MM.1S (cell line): Measurements from ENCODE around the gene TRAPPC6A.

Experiments
- DNase-seq: peaks from one replicate; pipeline ENCODE4 v3.0.0-alpha.2; 2015
- H2AFZ ChIP-seq: fragments of 300-600 bp; sonication (generic); 2 replicates; pipeline ENCODE4 v1.6.0; 2016; ENCODE audit warnings: antibody characterized with exemption, low read length
- H3F3A ChIP-seq: fragments of 300-600 bp; sonication (generic); 2 replicates; pipeline ENCODE4 v1.6.1; 2016; ENCODE audit warnings: mild to moderate bottlenecking, antibody characterized with exemption, low read length, moderate library complexity, mixed read lengths; ENCODE audit not compliant: insufficient read depth
- H3K27ac ChIP-seq: fragments of 300-600 bp; sonication (generic); 2 replicates; pipeline ENCODE4 v1.5.1; 2016; ENCODE audit warnings: mild to moderate bottlenecking, low read length
- H3K27me3 ChIP-seq: fragments of 300-600 bp; sonication (generic); replicated peaks from 2 replicates; pipeline ENCODE4 v1.6.0; 2016; ENCODE audit warnings: low read length; ENCODE audit not compliant: insufficient read depth
- H3K36me3 ChIP-seq: fragments of 300-600 bp; sonication (generic); replicated peaks from 2 replicates; pipeline ENCODE4 v1.6.1; 2016; ENCODE audit warnings: mild to moderate bottlenecking, low read length, mixed read lengths; ENCODE audit not compliant: insufficient read depth
- H3K4me1 ChIP-seq: fragments of 300-600 bp; sonication (generic); 2 replicates; pipeline ENCODE4 v1.6.1; 2016; ENCODE audit warnings: low read length, mixed read lengths
- H3K4me2 ChIP-seq: fragments of 300-600 bp; sonication (generic); 2 replicates; pipeline ENCODE4 v1.6.0; 2016; ENCODE audit warnings: low read depth, low read length
- H3K4me3 ChIP-seq: fragments of 300-600 bp; sonication (generic); 2 replicates; pipeline ENCODE4 v1.5.1; 2016; ENCODE audit warnings: low read length, mixed read lengths
- H3K79me2 ChIP-seq: fragments of 300-600 bp; sonication (generic); 2 replicates; pipeline ENCODE4 v1.6.1; 2016; ENCODE audit warnings: mixed run types, low read length, mixed read lengths
- H3K9ac ChIP-seq: fragments of 300-600 bp; sonication (generic); 2 replicates; pipeline ENCODE4 v1.6.1; 2016; ENCODE audit warnings: low read length, mixed read lengths
- H3K9me2 ChIP-seq: fragments of 300-600 bp; sonication (generic); replicated peaks from 2 replicates; pipeline ENCODE4 v1.6.1; 2016; ENCODE audit warnings: mild to moderate bottlenecking, low read length, mixed read lengths; ENCODE audit not compliant: insufficient read depth
- H3K9me3 ChIP-seq: fragments of 300-600 bp; sonication (generic); replicated peaks from 2 replicates; pipeline ENCODE4 v1.6.1; 2016; ENCODE audit warnings: mild to moderate bottlenecking, low read length, mixed read lengths; ENCODE audit not compliant: insufficient read depth
- H4K20me1 ChIP-seq: fragments of 300-600 bp; sonication (generic); 2 replicates; pipeline ENCODE4 v1.6.1; 2016; ENCODE audit warnings: mild to moderate bottlenecking, low read length, moderate library complexity, mixed read lengths; ENCODE audit not compliant: insufficient read depth
- EZH2 ChIP-seq: fragments of 300-600 bp; sonication (generic); optimal IDR thresholded peaks from 2 replicates; pipeline ENCODE3; 2017; ENCODE audit warnings: low read depth, mild to moderate bottlenecking, antibody characterized with exemption, low read length, mixed read lengths
- EZH2phosphoT487 ChIP-seq: fragments of 300-600 bp; sonication (generic); IDR thresholded peaks from 2 replicates; pipeline ENCODE4 v1.6.1; 2018; ENCODE audit warnings: antibody characterized with exemption, low read length
- TF ChIP-seq, protein P1 (sequence below): fragments of 300-600 bp; sonication (generic); IDR thresholded peaks from 2 replicates; pipeline ENCODE4 v1.5.1; 2016; ENCODE audit warnings: antibody characterized with exemption, low read length, mixed read lengths

TRAPPC6A gene

DNA sequence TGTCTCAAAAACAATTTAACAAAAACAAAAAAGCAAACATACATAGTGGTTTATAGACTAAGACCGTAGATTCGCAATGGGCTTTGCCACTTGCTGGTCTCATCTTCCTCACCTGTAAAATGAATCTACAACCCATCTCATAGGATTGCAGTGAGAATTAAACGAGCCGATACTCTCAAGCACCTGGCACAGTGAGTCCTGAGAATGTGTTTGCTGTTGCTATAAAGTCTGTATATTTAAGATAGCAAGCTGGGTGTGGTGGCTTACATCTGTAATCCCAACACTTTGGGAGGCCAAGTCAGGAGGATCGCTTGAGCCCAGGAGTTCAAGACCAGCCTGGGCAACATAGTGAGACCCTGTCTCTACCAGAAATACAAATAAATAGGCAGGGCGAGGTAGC is 44.7 kb upstream of the TRAPPC6A start:
- no peaks in the 10 kb centered on the region for H3F3A ChIP-seq
- TF ChIP-seq, protein P1, sequence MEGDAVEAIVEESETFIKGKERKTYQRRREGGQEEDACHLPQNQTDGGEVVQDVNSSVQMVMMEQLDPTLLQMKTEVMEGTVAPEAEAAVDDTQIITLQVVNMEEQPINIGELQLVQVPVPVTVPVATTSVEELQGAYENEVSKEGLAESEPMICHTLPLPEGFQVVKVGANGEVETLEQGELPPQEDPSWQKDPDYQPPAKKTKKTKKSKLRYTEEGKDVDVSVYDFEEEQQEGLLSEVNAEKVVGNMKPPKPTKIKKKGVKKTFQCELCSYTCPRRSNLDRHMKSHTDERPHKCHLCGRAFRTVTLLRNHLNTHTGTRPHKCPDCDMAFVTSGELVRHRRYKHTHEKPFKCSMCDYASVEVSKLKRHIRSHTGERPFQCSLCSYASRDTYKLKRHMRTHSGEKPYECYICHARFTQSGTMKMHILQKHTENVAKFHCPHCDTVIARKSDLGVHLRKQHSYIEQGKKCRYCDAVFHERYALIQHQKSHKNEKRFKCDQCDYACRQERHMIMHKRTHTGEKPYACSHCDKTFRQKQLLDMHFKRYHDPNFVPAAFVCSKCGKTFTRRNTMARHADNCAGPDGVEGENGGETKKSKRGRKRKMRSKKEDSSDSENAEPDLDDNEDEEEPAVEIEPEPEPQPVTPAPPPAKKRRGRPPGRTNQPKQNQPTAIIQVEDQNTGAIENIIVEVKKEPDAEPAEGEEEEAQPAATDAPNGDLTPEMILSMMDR, result no peak
- no peak for TF ChIP-seq EZH2
- H3K27me3 ChIP-seq, result peaks cover 72% of the 10 kb centered on the region
- no peak overlapping the region for H2AFZ ChIP-seq
- no peaks in the 10 kb centered on the region for H3K9me3 ChIP-seq
- no peaks in the 10 kb centered on the region for H3K36me3 ChIP-seq
- no peaks in the 10 kb centered on the region for H3K4me1 ChIP-seq
- H3K4me3 ChIP-seq, result no peak overlapping the region
- H3K4me2 ChIP-seq, result no peak overlapping the region
- no peaks in the 10 kb centered on the region for H4K20me1 ChIP-seq
- DNase-seq, result no peak
- no peaks in the 10 kb centered on the region for H3K79me2 ChIP-seq
- no peaks in the 10 kb centered on the region for H3K9me2 ChIP-seq
- H3K9ac ChIP-seq, result no peak overlapping the region
- no peak overlapping the region for H3K27ac ChIP-seq

DNA sequence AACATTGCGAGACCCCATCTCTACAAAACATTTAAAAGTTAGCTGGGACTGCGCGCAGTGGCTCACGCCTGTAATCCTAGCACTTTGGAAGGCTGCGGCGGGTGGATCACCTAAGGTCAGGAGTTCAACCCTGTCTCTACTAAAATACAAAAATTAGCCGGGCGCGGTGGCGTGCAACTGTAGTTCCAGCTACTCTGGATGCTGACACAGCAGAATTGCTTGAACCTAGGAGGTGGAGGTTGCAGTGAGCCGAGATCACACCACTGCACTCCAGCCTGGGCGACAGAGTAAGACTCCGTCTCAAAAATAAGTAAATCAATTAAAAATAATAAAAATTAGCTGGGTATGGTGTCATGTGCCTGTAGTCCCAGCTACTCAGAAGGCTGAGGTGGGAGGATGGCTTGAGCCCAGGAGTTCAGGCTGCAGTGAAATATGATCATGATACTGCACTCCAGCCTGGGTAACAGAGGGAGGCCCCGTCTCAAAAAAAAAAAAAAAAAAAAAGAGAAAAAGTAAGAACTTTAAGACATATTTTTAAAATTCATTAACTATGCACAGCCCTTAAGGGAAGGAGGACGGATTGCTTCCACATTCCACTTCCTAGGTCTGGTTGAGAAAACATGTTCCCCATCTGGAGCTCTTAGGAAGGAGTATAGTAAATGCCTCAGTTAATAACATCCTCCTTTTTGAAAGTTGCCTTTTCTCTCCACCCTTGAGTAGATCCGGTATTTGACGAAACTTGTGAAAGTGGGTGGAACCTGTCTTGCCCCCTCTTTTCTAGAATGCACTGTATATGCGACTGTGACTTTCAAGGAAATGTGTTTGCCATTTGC is 41.1 kb upstream of the TRAPPC6A start:
- TF ChIP-seq EZH2phosphoT487, result no peak
- no peak for TF ChIP-seq EZH2
- TF ChIP-seq, protein P1, result no peak
- Histone ChIP-seq H3K9me3 (no peaks in the 10 kb centered on the region), H3K9me2 (no peaks in the 10 kb centered on the region), H3K36me3 (no peaks in the 10 kb centered on the region), H3K27ac (no peak overlapping the region), H3K79me2 (no peaks in the 10 kb centered on the region), H3K27me3 (peaks cover 83% of the 10 kb centered on the region), H3K4me2 (no peak overlapping the region), H2AFZ (no peak overlapping the region), H3K9ac (no peak overlapping the region), H3K4me1 (no peaks in the 10 kb centered on the region), H3F3A (no peaks in the 10 kb centered on the region), H3K4me3 (no peak overlapping the region), H4K20me1 (no peaks in the 10 kb centered on the region)
- no peak for DNase-seq

DNA sequence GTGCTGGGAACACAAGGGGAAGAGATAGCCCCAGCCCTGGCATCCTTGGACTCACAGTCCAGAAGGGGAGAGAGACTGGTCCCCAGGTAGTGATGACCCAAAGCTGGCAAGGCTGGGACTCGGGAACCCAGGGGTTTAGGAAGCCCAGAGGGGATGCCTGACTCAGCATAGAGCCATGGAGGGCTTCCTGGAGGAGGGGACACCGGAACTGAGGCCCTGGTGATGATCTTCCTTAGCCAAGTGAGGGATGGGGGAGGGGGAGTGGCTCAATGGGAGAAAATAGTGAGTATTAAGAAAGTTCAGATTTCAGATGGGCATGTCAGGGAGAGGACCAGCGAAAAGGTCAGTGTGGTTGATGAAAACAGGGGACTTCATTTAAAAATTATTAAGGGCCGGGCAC is 40.4 kb upstream of the TRAPPC6A start:
- Histone ChIP-seq H3K9me3 (no peaks in the 10 kb centered on the region), H3K4me3 (no peak overlapping the region), H3K4me2 (no peak overlapping the region), H3K36me3 (no peaks in the 10 kb centered on the region), H3K79me2 (no peaks in the 10 kb centered on the region), H4K20me1 (no peaks in the 10 kb centered on the region), H2AFZ (no peak overlapping the region), H3K27me3 (peaks cover 87% of the 10 kb centered on the region), H3K27ac (no peak overlapping the region), H3K9me2 (no peaks in the 10 kb centered on the region), H3K9ac (no peak overlapping the region), H3K4me1 (no peaks in the 10 kb centered on the region), H3F3A (no peaks in the 10 kb centered on the region)
- DNase-seq, result no peak
- TF ChIP-seq EZH2phosphoT487, result no peak
- TF ChIP-seq, protein P1, result no peak
